ENCODE data around the gene ANAPC5.

DNA sequence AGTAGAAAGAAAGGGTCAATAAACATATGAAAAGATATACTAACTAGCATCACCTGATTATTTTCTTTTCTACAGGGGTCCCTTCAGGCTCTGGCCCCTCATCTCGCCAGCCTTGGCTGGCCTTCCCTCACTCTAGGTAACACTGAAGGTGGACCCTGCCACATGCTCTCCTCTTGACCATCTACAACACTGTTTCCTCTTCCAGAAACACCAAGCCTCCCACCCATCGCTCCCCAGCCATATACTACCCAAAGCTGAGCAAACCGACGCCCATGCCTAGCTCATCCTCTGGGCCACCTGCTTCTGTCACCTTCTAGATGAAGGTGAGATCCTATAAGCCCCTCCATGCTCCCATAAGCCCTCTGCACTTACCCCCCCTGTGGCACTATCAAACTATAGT, 14.8 kb downstream of the ANAPC5 start:
- TF ChIP-seq, protein P1, sequence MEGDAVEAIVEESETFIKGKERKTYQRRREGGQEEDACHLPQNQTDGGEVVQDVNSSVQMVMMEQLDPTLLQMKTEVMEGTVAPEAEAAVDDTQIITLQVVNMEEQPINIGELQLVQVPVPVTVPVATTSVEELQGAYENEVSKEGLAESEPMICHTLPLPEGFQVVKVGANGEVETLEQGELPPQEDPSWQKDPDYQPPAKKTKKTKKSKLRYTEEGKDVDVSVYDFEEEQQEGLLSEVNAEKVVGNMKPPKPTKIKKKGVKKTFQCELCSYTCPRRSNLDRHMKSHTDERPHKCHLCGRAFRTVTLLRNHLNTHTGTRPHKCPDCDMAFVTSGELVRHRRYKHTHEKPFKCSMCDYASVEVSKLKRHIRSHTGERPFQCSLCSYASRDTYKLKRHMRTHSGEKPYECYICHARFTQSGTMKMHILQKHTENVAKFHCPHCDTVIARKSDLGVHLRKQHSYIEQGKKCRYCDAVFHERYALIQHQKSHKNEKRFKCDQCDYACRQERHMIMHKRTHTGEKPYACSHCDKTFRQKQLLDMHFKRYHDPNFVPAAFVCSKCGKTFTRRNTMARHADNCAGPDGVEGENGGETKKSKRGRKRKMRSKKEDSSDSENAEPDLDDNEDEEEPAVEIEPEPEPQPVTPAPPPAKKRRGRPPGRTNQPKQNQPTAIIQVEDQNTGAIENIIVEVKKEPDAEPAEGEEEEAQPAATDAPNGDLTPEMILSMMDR (IDR thresholded peaks at IDR 0.05), result no peak
- no peak for TF ChIP-seq POLR2A (IDR thresholded peaks at IDR 0.05)

All from Peyer's patch (tissue), 4 donors.